Osteoblast (primary cell): ENCODE measurements around the gene ARHGEF28. TPM values are rescaled to one million over a fixed set of nuclear protein-coding genes. Genes with fewer than 3 reads are reported as not detected.
A peak's percentile ranks its signal among the peaks of the same experiment; 100 is the strongest.

Source experiments
- DNase-seq: peaks from one replicate; pipeline ENCODE4 v3.0.0; 2011; ENCODE audit warnings: low spot score, mixed read lengths; ENCODE audit not compliant: insufficient read length; ENCODE audit errors: missing footprints
- H2AFZ ChIP-seq: 2 replicates; pipeline ENCODE4 v1.6.0; 2011; ENCODE audit warnings: mild to moderate bottlenecking, low read length
- H3K27ac ChIP-seq: 2 replicates; pipeline ENCODE4 v1.5.1; 2011; ENCODE audit warnings: mild to moderate bottlenecking, low read depth, low read length, moderate library complexity
- H3K27me3 ChIP-seq: 2 replicates; pipeline ENCODE4 v1.6.0; 2012; ENCODE audit warnings: mild to moderate bottlenecking, control low read depth, inconsistent platforms, low read length, moderate library complexity; ENCODE audit not compliant: insufficient read depth
- H3K36me3 ChIP-seq: 2 replicates; pipeline ENCODE4 v1.5.1; 2011; ENCODE audit warnings: mild to moderate bottlenecking, low read length, control low read depth, moderate library complexity; ENCODE audit not compliant: insufficient read depth
- H3K4me1 ChIP-seq: 2 replicates; pipeline ENCODE4 v1.5.1; 2011; ENCODE audit warnings: mild to moderate bottlenecking, low read length, control low read depth, moderate library complexity; ENCODE audit not compliant: insufficient read depth
- H3K4me2 ChIP-seq: 2 replicates; pipeline ENCODE4 v1.6.0; 2011; ENCODE audit warnings: mild to moderate bottlenecking, low read length; ENCODE audit not compliant: insufficient read depth
- H3K4me3 ChIP-seq: fragments of 200-600 bp; sonication (generic); 3 replicates; pipeline ENCODE4 v1.5.1; 2012; ENCODE audit warnings: mild to moderate bottlenecking, low read length, inconsistent platforms; ENCODE audit not compliant: insufficient read depth
- H3K79me2 ChIP-seq: 2 replicates; pipeline ENCODE4 v1.6.0; 2012; ENCODE audit warnings: mild to moderate bottlenecking, low read length, control low read depth, inconsistent platforms; ENCODE audit not compliant: insufficient read depth
- H3K9me3 ChIP-seq: 2 replicates; pipeline ENCODE4 v1.5.1; 2011; ENCODE audit warnings: low read depth, low read length, control low read depth
- H4K20me1 ChIP-seq: 2 replicates; pipeline ENCODE4 v1.6.0; 2012; ENCODE audit warnings: mild to moderate bottlenecking, low read length, control low read depth; ENCODE audit not compliant: insufficient read depth
- total RNA-seq: library from RNA; depleted of rRNA; stranded (reverse); fragments of >200 nt; gene quantifications from 2 replicates; pipeline ENCODE4 v1.2.3, GENCODE V29; 2012
- TF ChIP-seq, protein P1 (sequence below): IDR thresholded peaks from 2 replicates; pipeline ENCODE4 v1.5.1; 2011; ENCODE audit warnings: mild to moderate bottlenecking, low read depth, low read length, moderate library complexity; ENCODE audit errors: extremely low read depth

The ARHGEF28 gene
- total RNA-seq, 1 donor = 64.4 TPM

DNA sequence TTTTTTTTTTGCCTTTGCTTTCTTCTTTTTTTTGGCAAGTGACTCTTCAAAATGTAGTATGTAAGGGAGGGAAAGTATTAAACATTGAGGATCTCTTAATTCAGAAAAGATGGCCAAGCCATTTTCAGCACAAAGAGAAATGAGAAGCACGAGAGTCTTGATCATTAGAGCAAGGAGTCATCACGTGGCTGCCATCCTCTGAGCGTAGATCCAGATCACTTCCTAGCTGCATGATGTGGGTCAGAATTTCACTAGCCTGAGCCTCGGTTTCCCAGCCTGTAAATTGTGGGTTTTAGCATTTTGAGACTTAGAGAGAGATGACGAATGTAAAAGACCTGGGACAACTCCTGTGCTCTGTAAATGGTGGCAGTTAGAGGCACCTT lies 312.9 kb downstream of the ARHGEF28 start:
- no peaks in the 10 kb centered on the region for H4K20me1 ChIP-seq
- TF ChIP-seq, protein P1, sequence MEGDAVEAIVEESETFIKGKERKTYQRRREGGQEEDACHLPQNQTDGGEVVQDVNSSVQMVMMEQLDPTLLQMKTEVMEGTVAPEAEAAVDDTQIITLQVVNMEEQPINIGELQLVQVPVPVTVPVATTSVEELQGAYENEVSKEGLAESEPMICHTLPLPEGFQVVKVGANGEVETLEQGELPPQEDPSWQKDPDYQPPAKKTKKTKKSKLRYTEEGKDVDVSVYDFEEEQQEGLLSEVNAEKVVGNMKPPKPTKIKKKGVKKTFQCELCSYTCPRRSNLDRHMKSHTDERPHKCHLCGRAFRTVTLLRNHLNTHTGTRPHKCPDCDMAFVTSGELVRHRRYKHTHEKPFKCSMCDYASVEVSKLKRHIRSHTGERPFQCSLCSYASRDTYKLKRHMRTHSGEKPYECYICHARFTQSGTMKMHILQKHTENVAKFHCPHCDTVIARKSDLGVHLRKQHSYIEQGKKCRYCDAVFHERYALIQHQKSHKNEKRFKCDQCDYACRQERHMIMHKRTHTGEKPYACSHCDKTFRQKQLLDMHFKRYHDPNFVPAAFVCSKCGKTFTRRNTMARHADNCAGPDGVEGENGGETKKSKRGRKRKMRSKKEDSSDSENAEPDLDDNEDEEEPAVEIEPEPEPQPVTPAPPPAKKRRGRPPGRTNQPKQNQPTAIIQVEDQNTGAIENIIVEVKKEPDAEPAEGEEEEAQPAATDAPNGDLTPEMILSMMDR = no peak
- H3K27ac ChIP-seq = peak overlapping the region; percentile 97
- H3K4me3 ChIP-seq = peak overlapping the region; percentile 18
- H3K79me2 ChIP-seq = peaks cover 2% of the 10 kb centered on the region
- peak; percentile 46 for DNase-seq
- H3K36me3 ChIP-seq = no peaks in the 10 kb centered on the region
- peaks cover 30% of the 10 kb centered on the region for H3K4me1 ChIP-seq
- peak overlapping the region; percentile 77 for H3K4me2 ChIP-seq
- H3K27me3 ChIP-seq = no peaks in the 10 kb centered on the region
- peak overlapping the region; percentile 27 for H2AFZ ChIP-seq
- no peaks in the 10 kb centered on the region for H3K9me3 ChIP-seq

- no peak overlapping the region for H3K4me3 ChIP-seq
- H3K79me2 ChIP-seq = peaks cover 2% of the 10 kb centered on the region
- H3K36me3 ChIP-seq = no peaks in the 10 kb centered on the region
- no peaks in the 10 kb centered on the region for H3K27me3 ChIP-seq
- TF ChIP-seq, protein P1 = no peak
- H4K20me1 ChIP-seq = no peaks in the 10 kb centered on the region
- H2AFZ ChIP-seq = no peak overlapping the region
- H3K4me1 ChIP-seq = peaks cover 30% of the 10 kb centered on the region
- peak overlapping the region; percentile 97 for H3K27ac ChIP-seq
- no peak for DNase-seq
- no peaks in the 10 kb centered on the region for H3K9me3 ChIP-seq
- H3K4me2 ChIP-seq = no peak overlapping the region
Observed at GRCh38 chr5:73939557-73939956, 313.6 kb downstream of the ARHGEF28 start.

DNA sequence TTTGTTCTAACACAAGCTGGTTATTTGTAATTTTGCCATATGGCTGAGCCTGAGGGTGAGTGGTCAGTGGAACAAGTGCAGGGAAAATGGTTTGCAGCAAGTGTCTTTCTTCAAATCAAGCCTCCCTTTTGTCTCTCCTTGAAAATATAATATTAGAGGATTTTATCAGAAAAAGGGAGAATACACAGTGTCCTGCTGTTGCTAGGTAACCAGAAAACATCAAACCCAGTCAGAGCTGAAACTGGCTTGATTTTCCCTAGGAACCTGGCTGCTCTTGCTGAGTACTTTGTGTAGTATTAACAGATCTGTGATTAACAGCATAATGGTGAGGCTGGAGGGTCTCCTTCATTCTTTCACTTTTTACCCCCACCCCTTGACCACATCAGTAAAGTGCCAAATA lies 314.0 kb downstream of the ARHGEF28 start:
- Histone ChIP-seq H3K36me3 (no peaks in the 10 kb centered on the region), H4K20me1 (no peaks in the 10 kb centered on the region), H3K27ac (no peak overlapping the region), H3K27me3 (no peaks in the 10 kb centered on the region), H2AFZ (no peak overlapping the region), H3K4me1 (peaks cover 30% of the 10 kb centered on the region), H3K4me2 (no peak overlapping the region), H3K9me3 (no peaks in the 10 kb centered on the region), H3K79me2 (peaks cover 2% of the 10 kb centered on the region), H3K4me3 (no peak overlapping the region)
- TF ChIP-seq, protein P1 = no peak
- DNase-seq = peak; percentile 46

DNA sequence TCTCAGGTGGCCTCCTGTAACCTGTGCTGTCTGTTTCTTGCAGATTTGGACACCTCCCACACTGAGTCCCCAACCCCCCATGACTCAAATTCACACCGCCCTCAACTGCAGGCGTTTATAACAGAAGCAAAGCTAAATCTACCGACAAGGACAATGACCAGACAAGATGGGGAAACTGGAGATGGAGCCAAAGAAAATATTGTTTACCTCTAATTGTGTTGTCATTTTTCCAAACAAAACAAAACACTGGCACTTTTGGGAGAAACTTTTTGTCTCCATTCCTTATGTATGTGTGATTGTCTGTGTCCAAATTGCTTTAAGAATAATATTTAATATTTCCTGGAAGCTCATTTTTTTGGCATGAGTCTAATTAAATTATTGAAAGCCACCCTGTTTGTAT lies 314.8 kb downstream of the ARHGEF28 start:
- Histone ChIP-seq H2AFZ (no peak overlapping the region), H3K9me3 (no peaks in the 10 kb centered on the region), H3K79me2 (peaks cover 2% of the 10 kb centered on the region), H3K4me2 (no peak overlapping the region), H3K4me1 (peaks cover 30% of the 10 kb centered on the region), H3K27ac (no peak overlapping the region), H3K27me3 (no peaks in the 10 kb centered on the region), H3K36me3 (no peaks in the 10 kb centered on the region), H3K4me3 (no peak overlapping the region), H4K20me1 (no peaks in the 10 kb centered on the region)
- TF ChIP-seq, protein P1 = no peak
- DNase-seq = no peak
